ENCODE measurements around the gene FUNDC1.

Gene FUNDC1

GRCh38 chrX:44480591-44480990, 62.1 kb downstream of the FUNDC1 start:
- no peak for DNase-seq (ENCODE audit: low read depth in 2 of 2)

GRCh38 chrX:44474410-44474809, 68.2 kb downstream of the FUNDC1 start:
- DNase-seq (ENCODE audit: low read depth in 2 of 2): no peak

All from stimulated activated CD8-positive, alpha-beta memory T cell treated with anti-CD3 and anti-CD28 coated beads, Interleukin-7, amount 100 ng/mL, for 1 hour (primary cell).